ENCODE measurements around the gene FBP1.

The FBP1 gene

GRCh38 chr9:94612071-94612470 is 27.2 kb downstream of the FBP1 start:
- H3K79me2 ChIP-seq (ENCODE audit: insufficient read depth, low read length): no peaks in the 10 kb centered on the region
- no peaks in the 10 kb centered on the region for H4K20me1 ChIP-seq (ENCODE audit: insufficient read depth, low read length, poor library complexity, severe bottlenecking)
- no peaks in the 10 kb centered on the region for H3F3A ChIP-seq (ENCODE audit: low read depth)
- H3K9me2 ChIP-seq (replicated peaks; ENCODE audit: low read depth, low read length): no peaks in the 10 kb centered on the region
- no peak overlapping the region for H3K4me3 ChIP-seq (ENCODE audit: low read length, poor library complexity, severe bottlenecking)
- TF ChIP-seq EZH2phosphoT487 (IDR thresholded peaks at IDR 0.05; ENCODE audit: borderline replicate concordance) (no peak), CTCF (conservative IDR thresholded peaks at IDR 0.05; ENCODE audit: low read length) (no peak)
- no peaks in the 10 kb centered on the region for H3K36me3 ChIP-seq (ENCODE audit: insufficient read depth, low read length)
- no peak overlapping the region for H3K9ac ChIP-seq (ENCODE audit: low read depth, low read length, poor library complexity, severe bottlenecking)
- H3K4me2 ChIP-seq (ENCODE audit: low read depth, low read length, poor library complexity, severe bottlenecking): no peak overlapping the region
- H3K4me1 ChIP-seq (ENCODE audit: insufficient read depth, low read length, poor library complexity, severe bottlenecking): peaks cover 6% of the 10 kb centered on the region
- no peaks in the 10 kb centered on the region for H3K9me3 ChIP-seq (ENCODE audit: insufficient read depth, low read depth, low read length)
- peaks cover 37% of the 10 kb centered on the region for H3K27me3 ChIP-seq (ENCODE audit: insufficient read depth, low read length, poor library complexity, severe bottlenecking)
- no peak overlapping the region for H2AFZ ChIP-seq (ENCODE audit: low read length)

GRCh38 chr9:94611638-94612068 is 27.7 kb downstream of the FBP1 start:
- H3K27me3 ChIP-seq (ENCODE audit: insufficient read depth, low read length, poor library complexity, severe bottlenecking): peaks cover 39% of the 10 kb centered on the region
- H3K79me2 ChIP-seq (ENCODE audit: insufficient read depth, low read length): no peaks in the 10 kb centered on the region
- TF ChIP-seq CTCF (conservative IDR thresholded peaks at IDR 0.05; ENCODE audit: low read length) (no peak), EZH2phosphoT487 (IDR thresholded peaks at IDR 0.05; ENCODE audit: borderline replicate concordance) (no peak)
- no peaks in the 10 kb centered on the region for H3K9me2 ChIP-seq (replicated peaks; ENCODE audit: low read depth, low read length)
- H4K20me1 ChIP-seq (ENCODE audit: insufficient read depth, low read length, poor library complexity, severe bottlenecking): no peaks in the 10 kb centered on the region
- H2AFZ ChIP-seq (ENCODE audit: low read length): no peak overlapping the region
- no peak overlapping the region for H3K9ac ChIP-seq (ENCODE audit: low read depth, low read length, poor library complexity, severe bottlenecking)
- no peaks in the 10 kb centered on the region for H3F3A ChIP-seq (ENCODE audit: low read depth)
- H3K9me3 ChIP-seq (ENCODE audit: insufficient read depth, low read depth, low read length): no peaks in the 10 kb centered on the region
- H3K4me2 ChIP-seq (ENCODE audit: low read depth, low read length, poor library complexity, severe bottlenecking): no peak overlapping the region
- H3K36me3 ChIP-seq (ENCODE audit: insufficient read depth, low read length): no peaks in the 10 kb centered on the region
- peaks cover 6% of the 10 kb centered on the region for H3K4me1 ChIP-seq (ENCODE audit: insufficient read depth, low read length, poor library complexity, severe bottlenecking)
- no peak overlapping the region for H3K4me3 ChIP-seq (ENCODE audit: low read length, poor library complexity, severe bottlenecking)

GRCh38 chr9:94610181-94610606 is 29.1 kb downstream of the FBP1 start:
- Histone ChIP-seq H3K4me2 (ENCODE audit: low read depth, low read length, poor library complexity, severe bottlenecking) (no peak overlapping the region), H3K27me3 (ENCODE audit: insufficient read depth, low read length, poor library complexity, severe bottlenecking) (peaks cover 54% of the 10 kb centered on the region), H2AFZ (ENCODE audit: low read length) (no peak overlapping the region), H3F3A (ENCODE audit: low read depth) (no peaks in the 10 kb centered on the region), H3K4me1 (ENCODE audit: insufficient read depth, low read length, poor library complexity, severe bottlenecking) (peaks cover 6% of the 10 kb centered on the region), H3K4me3 (ENCODE audit: low read length, poor library complexity, severe bottlenecking) (no peak overlapping the region), H3K36me3 (ENCODE audit: insufficient read depth, low read length) (no peaks in the 10 kb centered on the region), H3K79me2 (ENCODE audit: insufficient read depth, low read length) (no peaks in the 10 kb centered on the region), H3K9ac (ENCODE audit: low read depth, low read length, poor library complexity, severe bottlenecking) (no peak overlapping the region), H3K9me2 (replicated peaks; ENCODE audit: low read depth, low read length) (no peaks in the 10 kb centered on the region), H4K20me1 (ENCODE audit: insufficient read depth, low read length, poor library complexity, severe bottlenecking) (no peaks in the 10 kb centered on the region), H3K9me3 (ENCODE audit: insufficient read depth, low read depth, low read length) (no peaks in the 10 kb centered on the region)
- no peak for TF ChIP-seq EZH2phosphoT487 (IDR thresholded peaks at IDR 0.05; ENCODE audit: borderline replicate concordance)
- TF ChIP-seq CTCF (conservative IDR thresholded peaks at IDR 0.05; ENCODE audit: low read length): no peak

Measured in Loucy (cell line).